Activated T-cell treated with anti-CD3 and anti-CD28 coated beads for 1 hour (primary cell): ENCODE measurements around the gene RYR1.
"Not testable (repeated sequence)": the region's sequence is repeated elsewhere in the genome, so short reads cannot be mapped to it uniquely, and the experiment has no call there.

ENCODE experiments used
- DNase-seq: peaks from one replicate; pipeline ENCODE4 v3.0.0-alpha.2; 2020; ENCODE audit warnings: low read depth

The RYR1 gene

GRCh38 chr19:38514812-38515633 lies 81.5 kb downstream of the RYR1 start:
- peak; percentile 76 for DNase-seq

GRCh38 chr19:38515896-38516295 lies 82.4 kb downstream of the RYR1 start:
- no peak for DNase-seq

- DNase-seq: no peak
Observed at GRCh38 chr19:38516802-38517201, 83.3 kb downstream of the RYR1 start.

- DNase-seq: no peak
Observed at GRCh38 chr19:38517321-38517720, 83.8 kb downstream of the RYR1 start.

- not testable (repeated sequence) for DNase-seq
Observed at GRCh38 chr19:38517980-38518379, 84.5 kb downstream of the RYR1 start.

- no peak for DNase-seq
Observed at GRCh38 chr19:38519168-38519567, 85.7 kb downstream of the RYR1 start.

- DNase-seq: no peak
Observed at GRCh38 chr19:38519988-38520387, 86.5 kb downstream of the RYR1 start.

- no peak for DNase-seq
Observed at GRCh38 chr19:38522915-38523314, 89.4 kb downstream of the RYR1 start.

GRCh38 chr19:38523319-38523718 lies 89.8 kb downstream of the RYR1 start:
- no peak for DNase-seq

- DNase-seq: no peak
Observed at GRCh38 chr19:38524369-38524768, 90.9 kb downstream of the RYR1 start.

GRCh38 chr19:38524994-38525634 lies 91.6 kb downstream of the RYR1 start:
- DNase-seq: no peak

GRCh38 chr19:38526430-38526829 lies 92.9 kb downstream of the RYR1 start:
- no peak for DNase-seq

- no peak for DNase-seq
Observed at GRCh38 chr19:38527466-38528136, 94.1 kb downstream of the RYR1 start.

- DNase-seq: no peak
Observed at GRCh38 chr19:38528213-38528755, 94.8 kb downstream of the RYR1 start.

GRCh38 chr19:38528931-38529330 lies 95.4 kb downstream of the RYR1 start:
- DNase-seq: no peak

GRCh38 chr19:38531515-38531914 lies 98.0 kb downstream of the RYR1 start:
- DNase-seq: no peak

- DNase-seq: no peak
Observed at GRCh38 chr19:38532939-38533338, 99.4 kb downstream of the RYR1 start.

- no peak for DNase-seq
Observed at GRCh38 chr19:38534574-38534973, 101.1 kb downstream of the RYR1 start.

GRCh38 chr19:38535212-38535611 lies 101.7 kb downstream of the RYR1 start:
- DNase-seq: no peak

GRCh38 chr19:38537071-38537936 lies 103.8 kb downstream of the RYR1 start:
- no peak for DNase-seq

- DNase-seq: no peak
Observed at GRCh38 chr19:38538386-38538785, 104.9 kb downstream of the RYR1 start.
